GM19035 (cell line): ENCODE data around the gene TRMT112.

ENCODE experiments used
- ATAC-seq: cut with Tn5 transposase; IDR thresholded peaks from one replicate; pipeline ENCODE4 v1.9.1; 2021; ENCODE audit not compliant: unreplicated experiment

TRMT112 gene

DNA sequence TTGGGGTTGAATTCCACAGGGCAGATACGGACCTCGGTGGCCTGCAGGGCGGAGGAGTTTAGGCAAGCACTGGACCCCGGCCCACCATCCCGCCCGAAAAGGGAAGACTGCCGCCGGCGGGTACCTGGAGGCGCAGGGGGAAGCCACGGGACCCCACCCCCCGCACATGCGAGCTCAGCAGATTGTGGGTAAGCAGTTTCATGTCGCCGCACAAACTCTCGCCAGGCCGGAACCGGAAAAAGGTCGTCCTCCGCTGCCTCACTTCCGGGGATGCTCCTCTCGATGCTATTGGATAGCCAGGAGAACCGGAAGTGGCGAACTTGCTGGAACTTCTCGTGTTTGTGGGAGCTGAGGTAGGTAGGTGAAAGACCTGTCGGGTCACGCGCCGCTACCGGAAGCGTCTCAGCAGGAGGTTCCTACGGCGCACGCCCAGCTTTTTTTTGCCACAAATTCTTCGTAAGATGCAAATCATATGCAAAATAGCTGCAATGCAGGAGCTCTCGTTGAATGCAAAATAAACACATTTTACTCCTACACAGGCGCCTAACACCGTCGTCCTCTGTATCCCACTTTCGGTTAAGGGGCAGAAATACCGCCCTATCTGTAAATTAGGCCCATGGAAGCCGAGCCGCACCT is at the start of gene TRMT112:
Gene TRMT112 (minus strand): TSS at position 235 of the 636 bp plus-strand sequence. CDS start 33 bp downstream, at position 202.
- peak; percentile 66 for ATAC-seq

GRCh38 chr11:64366751-64367150 is 49.4 kb upstream of the TRMT112 start:
- no peak for ATAC-seq

DNA sequence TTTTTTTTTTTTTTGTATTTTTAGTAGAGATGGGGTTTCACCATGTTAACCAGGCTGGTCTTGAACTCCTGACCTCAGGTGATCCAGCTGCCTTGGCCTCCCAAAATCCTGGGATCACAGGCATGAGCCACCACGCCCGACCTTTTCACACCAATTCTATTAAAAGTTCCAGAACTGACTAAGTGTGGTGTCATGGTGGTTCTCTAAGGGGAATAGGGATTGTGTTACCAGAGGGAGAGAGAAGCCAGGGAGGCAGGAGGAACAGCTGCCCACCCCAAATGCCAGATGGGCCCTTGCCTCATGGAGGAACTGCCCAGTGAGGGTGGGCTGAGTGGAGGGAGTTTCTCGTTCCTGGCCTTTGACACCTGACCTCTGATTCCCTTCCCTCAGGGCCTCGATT is 47.6 kb upstream of the TRMT112 start:
- no peak for ATAC-seq

DNA sequence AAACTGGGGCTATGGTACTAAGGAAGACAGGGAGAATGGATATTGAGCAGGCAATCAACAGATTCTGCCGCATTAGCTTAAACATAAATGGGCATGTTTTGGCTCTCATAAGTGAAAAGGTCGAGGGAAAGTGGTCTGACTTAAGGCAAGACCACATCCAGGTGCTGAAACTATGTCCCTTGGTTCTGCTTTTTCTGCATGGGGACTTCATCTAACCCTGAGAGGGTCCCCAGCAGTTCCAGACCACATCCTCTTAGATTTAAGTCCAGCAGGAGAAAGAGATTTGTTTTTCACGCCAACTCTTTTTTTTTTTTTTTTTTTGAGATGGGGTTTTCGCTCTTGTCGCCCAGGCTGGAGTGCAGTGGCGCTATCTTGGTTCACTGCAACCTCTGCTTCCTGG is 47.1 kb upstream of the TRMT112 start:
- ATAC-seq: no peak

GRCh38 chr11:64362339-64362738 is 45.0 kb upstream of the TRMT112 start:
- ATAC-seq: no peak

DNA sequence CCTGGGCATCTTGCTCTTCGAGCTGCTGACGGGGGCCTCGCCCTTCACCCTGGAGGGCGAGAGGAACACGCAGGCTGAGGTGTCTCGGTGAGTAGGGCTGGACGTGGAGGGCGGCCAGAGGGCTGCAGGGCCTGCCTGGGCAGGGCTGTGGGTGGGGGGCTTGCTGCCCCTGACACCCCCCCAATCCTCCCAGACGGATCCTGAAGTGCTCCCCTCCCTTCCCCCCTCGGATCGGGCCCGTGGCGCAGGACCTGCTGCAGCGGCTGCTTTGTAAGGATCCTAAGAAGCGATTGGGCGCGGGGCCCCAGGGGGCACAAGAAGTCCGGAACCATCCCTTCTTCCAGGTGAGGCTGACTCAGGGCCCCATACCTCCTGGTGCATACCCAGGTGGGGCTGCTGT is 44.3 kb upstream of the TRMT112 start:
- no peak for ATAC-seq

DNA sequence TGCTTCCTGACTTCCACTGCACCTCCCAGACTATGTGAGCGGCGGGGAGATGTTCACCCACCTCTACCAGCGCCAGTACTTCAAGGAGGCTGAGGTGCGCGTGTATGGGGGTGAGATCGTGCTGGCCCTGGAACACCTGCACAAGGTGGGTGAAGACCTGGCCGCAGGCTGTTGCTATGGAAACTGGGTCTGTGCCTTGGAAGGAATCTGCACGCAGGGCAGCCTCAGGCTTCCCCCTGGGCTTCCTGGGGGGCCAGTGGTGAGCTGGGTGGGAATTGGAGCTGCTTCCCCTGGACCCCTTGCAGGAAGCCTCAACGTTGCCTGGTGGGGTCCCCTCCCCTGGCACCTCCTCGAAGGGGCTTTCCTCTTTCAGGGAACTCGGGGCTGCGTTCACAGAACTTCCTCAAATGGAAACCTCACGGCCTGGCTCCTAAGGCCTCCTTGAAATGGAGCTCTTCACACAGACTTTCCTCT is 43.1 kb upstream of the TRMT112 start:
- ATAC-seq: no peak

DNA sequence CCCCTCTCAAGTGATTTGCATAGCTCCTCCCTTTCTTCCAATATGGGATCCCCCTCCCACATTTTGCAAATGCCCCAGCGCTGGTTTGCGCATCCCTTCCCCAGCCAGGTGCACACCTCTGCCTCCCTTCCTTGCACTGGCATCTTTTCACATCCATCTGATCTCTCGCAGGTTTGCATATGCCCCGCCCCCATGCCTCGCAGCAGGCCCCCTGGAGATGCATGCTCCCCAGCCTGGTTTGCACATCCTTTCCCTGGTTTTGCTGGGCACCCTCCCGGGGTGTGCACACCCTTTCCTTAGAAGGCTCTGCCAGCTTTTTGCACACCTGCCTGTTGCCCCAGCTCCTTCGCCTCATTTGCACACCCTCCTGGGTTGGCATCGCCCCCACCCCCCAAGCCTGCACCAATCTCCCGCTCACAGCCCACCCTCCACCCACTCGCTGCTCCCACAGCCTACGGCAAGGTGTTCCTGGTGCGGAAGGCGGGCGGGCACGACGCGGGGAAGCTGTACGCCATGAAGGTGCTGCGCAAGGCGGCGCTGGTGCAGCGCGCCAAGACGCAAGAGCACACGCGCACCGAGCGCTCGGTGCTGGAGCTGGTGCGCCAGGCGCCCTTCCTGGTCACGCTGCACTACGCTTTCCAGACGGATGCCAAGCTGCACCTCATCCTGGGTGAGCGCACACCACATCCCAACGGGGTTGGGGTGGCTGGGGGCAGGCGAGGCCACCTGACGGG is 42.5 kb upstream of the TRMT112 start:
- ATAC-seq: no peak

GRCh38 chr11:64358907-64359711 is 41.8 kb upstream of the TRMT112 start, which contains the start of gene RPS6KA4:
RPS6KA4 (plus strand) TSS chr11:64359162; CDS start chr11:64359236, 74 bp downstream.
- peak; percentile 70 for ATAC-seq

- no peak for ATAC-seq
These were observed 41.2 kb upstream of the TRMT112 start for GRCh38 chr11:64358536-64358906.

DNA sequence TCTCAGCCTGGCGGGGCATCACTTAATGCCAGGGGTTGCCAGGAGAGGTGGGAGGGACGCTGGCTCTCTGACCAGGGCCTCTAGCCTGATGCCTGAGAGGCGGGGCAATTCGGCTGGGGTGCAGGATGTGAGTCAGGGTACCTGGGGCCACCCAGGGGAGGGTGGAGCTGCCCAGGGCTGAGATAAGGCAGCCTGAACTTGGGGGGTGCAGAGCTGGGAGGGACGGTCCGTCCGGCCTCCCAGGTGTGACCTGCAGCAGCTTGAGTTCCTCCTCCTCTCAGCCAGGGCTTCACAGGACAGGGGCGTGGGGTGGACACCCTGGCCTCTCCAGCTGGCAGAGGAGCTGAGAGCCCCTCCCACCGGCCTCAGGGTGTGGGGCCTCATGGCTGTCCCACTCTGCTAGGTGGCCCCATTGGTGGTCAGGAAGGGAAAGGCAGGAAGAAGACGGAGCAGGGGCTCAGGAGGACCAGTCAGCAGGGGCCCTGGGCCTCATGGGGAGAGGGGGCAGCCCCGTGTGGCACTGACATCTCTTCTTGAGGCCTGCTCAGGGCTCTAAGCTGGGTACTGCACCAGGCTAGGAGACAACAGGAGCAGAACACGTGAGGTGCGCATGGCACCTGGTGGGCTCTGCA is 40.7 kb upstream of the TRMT112 start:
- ATAC-seq: no peak

GRCh38 chr11:64357446-64357845 is 40.1 kb upstream of the TRMT112 start:
- ATAC-seq: no peak

DNA sequence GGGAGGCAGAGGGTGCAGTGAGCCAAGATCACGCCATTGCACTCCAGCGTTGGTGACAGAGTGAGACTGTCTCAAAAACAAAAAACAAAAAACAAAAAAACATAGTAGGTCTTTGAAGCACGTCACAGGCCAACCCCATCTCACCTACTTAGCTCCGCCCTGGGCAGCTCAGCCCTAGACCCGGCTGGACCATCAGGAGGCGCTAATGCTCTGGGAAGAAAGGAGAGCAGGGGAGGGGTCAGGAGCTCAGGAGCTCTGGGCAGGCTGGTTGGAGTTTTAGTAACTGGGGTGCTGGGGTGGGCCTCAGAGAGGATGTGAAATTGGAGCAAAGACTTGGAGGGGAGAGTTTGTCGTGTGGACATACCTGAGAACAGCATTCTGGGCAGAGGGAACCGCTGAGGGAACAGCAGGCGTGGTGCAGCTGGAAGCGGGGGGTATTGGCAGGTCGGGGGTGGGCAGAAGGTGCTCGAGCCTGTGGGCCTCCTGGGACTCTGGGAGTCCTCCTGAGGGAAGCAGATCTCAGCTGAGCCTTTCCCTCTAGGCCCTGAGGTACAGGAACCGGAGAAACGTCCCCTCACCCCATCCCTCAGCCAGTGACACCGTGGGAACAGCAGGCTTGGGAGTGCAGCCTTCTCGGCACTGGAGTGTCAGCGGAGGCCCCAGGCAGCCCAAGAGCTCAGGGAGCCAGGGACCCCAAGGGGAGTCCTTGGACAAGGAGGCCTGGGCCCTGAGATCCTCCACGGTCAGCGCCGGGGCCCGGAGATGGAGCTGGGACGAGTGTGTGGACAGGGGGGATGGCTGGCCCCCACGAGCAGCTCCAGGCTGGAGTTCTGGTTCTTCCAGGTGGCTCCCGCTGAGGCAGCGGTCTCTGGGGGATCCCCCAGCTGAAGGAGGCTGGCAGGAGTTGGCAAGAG is 39.4 kb upstream of the TRMT112 start:
- no peak for ATAC-seq

GRCh38 chr11:64355078-64355940 is 38.0 kb upstream of the TRMT112 start:
- no peak for ATAC-seq

- ATAC-seq: no peak
These were observed 36.6 kb upstream of the TRMT112 start for GRCh38 chr11:64353715-64354506.

DNA sequence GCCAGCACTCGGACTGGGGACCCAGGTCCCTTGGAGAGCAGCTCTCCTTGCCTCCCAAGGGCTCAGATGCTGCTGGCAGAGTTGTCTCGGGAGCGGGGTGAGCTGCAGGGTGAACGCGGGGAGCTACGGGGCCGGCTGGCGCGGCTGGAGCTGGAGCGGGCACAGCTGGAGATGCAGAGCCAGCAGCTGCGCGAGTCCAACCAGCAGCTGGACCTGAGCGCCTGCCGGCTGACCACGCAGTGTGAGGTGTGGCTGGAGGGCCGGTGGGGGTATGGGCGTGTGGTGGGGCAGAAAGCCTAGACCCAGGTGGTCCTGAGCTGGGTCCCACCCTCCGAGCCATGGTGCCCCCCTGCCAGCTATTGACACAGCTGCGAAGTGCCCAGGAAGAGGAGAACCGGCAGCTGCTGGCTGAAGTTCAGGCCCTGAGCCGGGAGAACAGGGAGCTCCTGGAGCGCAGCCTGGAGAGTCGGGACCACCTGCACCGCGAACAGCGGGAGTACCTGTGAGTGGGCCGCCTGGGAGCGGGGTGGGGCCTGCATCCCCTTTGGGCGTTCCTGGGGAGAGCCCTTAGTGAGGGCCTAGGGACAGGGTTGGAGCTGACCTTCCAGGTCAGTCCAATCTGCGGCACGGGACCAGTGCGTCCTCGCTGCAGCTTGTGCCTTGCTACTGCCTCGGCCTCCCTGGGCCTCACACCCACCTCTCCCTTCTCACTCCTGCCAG is 35.8 kb upstream of the TRMT112 start:
- no peak for ATAC-seq

DNA sequence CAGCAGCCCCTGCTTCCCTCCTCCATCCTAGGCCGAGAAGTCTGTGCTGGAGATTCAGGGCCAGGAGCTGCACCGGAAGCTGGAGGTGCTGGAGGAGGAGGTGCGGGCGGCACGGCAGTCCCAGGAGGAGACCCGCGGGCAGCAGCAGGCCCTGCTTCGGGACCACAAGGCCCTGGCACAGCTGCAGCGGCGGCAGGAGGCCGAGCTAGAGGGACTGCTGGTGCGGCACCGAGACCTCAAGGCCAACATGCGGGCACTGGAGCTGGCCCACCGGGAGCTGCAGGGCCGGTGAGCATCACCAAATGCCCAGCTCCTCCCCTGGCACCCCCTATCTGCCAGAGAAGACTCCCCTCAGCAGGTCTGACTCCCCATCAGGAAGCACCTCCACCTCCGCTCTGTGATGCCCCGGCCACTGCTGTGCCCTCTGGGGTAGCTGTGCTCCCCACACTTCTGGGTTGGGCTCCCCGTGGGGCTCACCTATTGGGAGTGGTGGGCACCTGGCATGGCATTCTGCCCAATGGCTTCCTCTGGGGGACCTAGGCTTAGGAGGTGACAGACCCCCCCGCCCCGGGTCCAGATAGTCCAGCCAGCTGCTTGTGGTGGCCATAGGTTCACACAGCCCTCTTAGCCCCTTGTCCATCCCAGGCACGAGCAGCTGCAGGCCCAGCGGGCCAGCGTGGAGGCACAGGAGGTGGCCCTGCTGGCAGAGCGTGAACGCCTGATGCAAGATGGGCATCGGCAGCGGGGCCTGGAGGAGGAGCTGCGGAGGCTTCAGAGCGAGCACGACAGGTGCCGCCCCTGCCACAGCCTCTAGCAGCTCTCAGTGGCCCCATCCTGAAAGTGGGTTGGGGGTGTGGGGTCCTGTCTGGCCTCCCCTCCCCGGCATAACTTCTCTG is 35.0 kb upstream of the TRMT112 start:
- ATAC-seq: no peak
